CD4-positive, alpha-beta T cell treated with Interleukin-6 at 100 ng/mL for 8 hours (primary cell): Measurements from ENCODE around the gene MEF2B.
"Not testable (repeated sequence)": the region's sequence is repeated elsewhere in the genome, so short reads cannot be mapped to it uniquely, and the experiment has no call there.

Source experiments
- DNase-seq: peaks from one replicate; pipeline ENCODE4 v3.0.0-alpha.2; 2020; ENCODE audit warnings: mixed read lengths, low spot score

Gene MEF2B

GRCh38 chr19:19126102-19126501 is 44.0 kb downstream of the MEF2B start:
- no peak for DNase-seq

- no peak for DNase-seq
Measured at GRCh38 chr19:19123386-19123785, 46.7 kb downstream of the MEF2B start.

- no peak for DNase-seq
Measured at GRCh38 chr19:19122902-19123301, 47.2 kb downstream of the MEF2B start.

DNA sequence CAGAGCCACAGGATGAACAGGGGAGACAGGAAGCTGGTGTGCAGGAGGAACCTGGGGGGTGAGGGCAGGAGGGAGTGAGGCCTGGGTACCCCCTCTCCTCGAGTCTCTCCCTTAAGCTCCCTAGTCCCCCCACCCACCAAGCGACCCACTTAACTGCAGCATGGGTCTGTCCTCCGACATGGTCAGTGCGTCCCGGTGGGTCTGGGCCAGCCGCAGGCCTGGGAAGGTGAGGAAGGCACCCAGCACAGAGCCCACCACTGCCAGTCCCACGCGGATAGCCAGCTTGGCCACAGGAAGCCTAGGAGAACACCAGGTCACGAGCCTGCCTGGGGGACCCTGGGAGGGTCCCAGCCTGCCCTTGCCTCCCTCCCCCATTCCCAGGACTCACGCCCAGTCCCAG is 48.7 kb downstream of the MEF2B start:
- DNase-seq, result no peak

DNA sequence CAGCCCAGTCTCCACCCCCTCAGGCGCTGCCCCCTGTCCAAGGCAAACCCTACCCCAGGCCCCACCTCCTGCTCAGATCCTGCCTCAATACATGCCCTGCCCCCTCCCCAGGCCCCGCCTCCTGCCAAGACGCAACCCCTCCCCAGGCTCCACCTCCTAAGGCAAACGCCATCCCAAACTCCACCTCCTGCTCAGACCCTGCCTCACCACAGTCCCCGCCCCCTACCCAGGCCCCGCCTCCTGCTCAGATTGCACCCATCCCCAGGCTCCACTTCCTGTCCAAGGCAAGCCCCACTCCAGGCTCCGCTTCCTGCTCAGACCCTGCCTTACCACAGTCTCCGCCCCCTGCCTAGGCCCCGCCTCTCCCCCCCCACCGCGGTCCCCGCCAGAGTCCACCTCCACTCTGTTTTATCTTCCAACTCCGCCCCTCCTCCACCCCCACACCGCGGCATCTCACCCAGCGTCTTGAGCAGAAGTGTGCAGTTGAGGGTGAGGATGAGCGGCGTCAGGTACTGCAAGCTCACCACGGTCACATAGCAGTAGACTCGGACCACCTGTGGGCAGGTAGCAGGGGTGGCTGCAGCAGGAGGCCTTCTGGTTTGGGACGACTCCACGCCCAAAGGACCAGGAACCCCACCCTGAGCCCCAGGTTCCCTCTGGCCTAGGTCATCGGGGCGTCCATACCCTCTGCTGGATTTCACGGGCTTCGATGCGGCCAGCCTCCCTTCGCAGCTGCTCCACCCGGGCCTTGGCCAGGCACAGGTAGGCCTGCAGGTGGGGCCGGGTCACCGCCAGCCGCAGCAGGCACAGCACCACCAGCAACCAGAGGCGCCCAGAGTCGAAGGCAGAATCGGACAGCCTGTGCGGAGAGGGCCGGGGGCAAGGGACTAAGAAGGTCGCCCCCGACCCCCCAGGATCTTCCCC is 49.5 kb downstream of the MEF2B start:
- DNase-seq, result no peak

DNA sequence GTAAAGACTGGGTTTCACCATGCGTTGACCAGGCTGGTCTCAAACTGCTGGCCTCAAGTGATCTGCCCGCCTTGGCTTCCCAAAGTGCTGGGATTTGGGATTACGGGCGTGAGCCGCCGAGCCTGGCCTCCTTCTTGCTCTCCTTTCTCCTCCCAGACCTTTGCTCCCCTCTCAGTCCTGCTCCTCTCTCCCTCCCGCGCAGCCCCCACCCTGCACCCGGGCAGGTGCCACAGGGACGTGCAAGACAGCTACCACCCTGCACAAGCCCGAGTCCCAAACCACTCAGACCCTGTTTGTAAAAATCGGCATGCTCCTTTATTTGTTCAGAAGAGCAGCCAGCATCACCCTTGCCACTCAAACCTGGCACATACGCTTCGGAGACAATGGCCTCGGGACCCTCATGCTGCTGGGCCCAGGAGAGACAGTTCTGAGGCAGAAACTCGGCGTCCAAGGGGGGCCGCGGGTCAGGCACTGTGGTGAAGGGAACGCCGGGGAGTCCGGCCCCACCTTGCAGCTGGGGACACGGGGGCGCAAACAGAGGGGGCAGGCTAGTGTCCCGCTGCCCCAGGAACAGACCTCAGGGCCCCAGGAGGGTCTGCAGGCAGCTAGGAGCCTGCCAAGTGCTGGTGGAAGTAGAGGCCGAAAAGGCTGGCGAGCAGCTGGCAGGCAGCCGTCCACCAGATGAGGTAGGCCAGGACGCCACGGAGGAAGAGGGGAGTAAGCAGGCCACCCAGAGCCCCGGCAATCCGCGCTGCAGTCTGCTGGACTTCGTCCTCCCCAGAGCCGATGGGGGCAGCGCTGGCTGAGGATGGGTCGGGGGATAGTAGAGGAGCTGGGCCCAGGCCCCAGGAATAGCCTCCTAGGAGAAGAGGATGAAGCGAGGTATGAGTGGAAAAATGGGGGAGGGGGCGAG is 50.5 kb downstream of the MEF2B start:
- no peak for DNase-seq

DNA sequence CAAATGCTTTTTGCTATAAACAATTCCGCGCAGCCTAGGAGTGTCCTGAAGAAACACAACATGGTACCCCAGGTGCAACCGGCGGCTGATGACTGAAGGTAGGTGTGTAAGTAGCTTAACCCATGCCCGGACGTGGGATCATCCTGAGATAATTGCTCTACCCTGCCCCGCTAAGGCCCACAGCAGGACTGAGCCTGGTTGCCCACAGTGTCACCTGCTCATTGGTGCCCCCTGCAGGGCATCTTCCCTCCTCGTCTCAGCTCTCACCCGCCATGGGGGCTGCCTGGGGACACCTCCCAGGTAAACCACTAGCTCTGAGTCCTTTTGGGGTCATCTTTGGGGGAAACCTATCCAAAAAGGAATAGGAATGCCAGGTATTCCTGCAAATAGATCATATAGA is 54.1 kb downstream of the MEF2B start:
- peak; percentile 18 for DNase-seq

GRCh38 chr19:19113040-19113626 is 56.9 kb downstream of the MEF2B start:
- DNase-seq, result no peak

GRCh38 chr19:19111967-19112580 is 58.0 kb downstream of the MEF2B start:
- no peak for DNase-seq

GRCh38 chr19:19111136-19111835 is 58.8 kb downstream of the MEF2B start:
- DNase-seq, result no peak

DNA sequence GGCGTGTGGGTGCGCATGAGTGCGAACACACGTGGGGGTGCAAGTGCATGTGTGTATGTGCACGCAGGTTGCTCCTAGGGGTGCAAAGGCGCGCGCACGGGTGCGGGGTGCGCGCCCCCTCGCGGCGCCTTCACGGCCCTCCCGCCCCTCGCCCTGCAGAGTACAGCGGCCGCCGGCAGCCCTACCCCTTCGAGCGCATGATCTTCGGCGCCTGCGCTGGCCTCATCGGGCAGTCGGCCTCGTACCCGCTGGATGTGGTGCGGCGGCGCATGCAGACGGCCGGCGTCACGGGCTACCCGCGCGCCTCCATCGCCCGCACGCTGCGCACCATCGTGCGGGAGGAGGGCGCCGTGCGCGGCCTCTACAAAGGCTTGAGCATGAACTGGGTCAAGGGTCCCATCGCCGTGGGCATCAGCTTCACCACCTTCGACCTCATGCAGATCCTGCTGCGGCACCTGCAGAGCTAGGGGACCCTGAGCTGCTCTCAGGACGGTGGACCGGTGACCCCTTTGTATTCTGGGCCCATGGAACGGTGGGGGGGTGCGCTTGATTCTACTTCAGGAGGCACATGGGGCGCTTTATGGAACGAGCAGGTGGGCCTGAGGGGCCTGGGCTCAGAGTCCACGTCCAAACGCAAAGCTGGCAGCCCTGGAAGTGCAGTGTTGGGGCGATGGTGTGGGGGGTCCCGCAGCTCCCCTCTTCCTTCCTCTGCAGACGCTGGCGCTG is 59.5 kb downstream of the MEF2B start:
- no peak for DNase-seq

GRCh38 chr19:19109601-19110000 is 60.5 kb downstream of the MEF2B start:
- no peak for DNase-seq

DNA sequence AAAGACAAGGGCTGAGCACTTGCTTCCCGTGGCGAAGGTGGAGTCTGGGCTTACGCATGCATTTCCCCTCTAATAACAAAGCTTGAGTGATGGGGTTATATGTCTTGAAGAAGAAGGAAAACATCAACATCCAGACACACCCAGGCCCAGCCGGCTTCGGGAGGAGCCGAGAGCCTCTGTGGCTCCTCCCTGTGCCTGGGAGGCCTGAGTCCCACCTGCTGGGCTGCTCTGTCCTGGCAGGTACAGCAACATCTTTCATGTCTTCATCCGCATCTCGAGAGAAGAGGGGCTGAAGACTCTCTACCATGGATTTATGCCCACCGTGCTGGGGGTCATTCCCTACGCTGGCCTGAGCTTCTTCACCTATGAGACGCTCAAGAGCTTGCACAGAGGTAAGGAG is 62.4 kb downstream of the MEF2B start:
- DNase-seq, result no peak

DNA sequence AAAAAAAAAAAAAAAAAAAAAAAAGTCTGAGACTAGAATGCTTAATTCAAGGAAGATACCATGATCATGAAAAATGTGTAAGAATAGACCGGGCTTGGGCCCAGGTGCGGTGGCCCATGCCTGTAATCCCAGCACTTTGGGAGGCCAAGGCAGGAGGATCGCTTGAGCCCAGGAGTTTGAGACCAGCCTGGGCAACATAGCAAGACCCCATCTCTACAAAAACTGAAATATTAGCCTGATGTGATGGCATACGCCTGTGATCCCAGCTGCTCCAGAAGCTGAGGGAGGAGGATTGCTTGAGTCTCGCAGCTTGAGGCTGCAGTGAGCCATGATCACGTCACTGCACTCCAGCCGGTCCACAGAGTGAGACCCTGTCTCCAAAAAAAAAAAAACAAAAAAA is 63.1 kb downstream of the MEF2B start:
- not testable (repeated sequence) for DNase-seq

DNA sequence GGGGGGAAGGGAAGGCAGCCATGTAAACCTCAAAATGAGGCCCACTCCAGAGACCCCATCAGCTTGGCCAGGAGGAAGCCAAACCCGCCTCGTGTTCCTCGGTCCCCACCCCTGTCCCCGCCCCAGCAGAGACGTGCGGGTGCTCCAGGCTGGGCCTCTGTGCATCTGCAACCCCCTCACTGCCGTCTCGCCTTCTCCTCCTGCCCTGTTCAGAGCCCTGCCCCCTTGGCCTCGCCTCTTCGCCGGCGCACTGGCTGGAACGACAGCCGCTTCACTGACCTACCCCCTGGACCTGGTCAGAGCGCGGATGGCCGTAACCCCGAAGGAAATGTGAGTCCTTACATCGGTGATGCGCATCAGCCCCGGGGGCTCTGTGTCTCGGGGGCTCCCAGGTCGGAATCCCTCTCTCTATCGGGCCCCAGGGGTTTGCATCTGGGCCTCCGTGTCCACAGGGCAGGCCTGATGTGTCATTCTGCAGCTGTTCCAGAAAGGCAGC is 64.0 kb downstream of the MEF2B start:
- no peak for DNase-seq

DNA sequence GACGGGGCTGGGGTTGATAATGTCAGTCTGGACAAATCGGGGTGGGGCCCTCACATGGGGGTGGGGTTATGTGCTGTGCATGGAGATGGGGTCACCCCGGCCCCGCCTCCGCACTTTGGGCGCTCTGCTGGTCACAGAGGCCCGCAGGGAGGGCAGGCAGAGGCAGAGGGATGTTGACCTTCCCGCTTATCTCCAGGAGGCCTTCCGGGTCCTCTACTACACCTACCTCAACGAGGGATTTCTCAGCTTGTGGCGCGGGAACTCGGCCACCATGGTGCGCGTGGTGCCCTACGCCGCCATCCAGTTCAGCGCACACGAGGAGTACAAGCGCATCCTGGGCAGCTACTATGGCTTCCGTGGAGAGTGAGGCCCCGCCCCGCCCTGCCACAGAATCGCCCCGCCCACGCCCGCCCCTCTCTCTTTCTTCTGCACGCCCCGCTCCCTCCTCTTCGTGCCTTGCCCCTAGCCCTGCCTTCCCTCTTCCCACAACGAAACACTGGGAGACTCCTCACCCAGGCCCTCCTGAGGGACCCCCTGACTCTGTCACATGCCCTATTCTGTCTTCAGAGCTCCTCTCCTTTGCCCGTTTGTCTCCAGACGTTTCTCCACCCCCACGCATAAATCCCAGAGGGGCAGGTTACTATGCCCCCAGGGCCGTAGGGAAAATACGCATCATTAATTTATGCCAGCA is 64.6 kb downstream of the MEF2B start:
- DNase-seq, result no peak

DNA sequence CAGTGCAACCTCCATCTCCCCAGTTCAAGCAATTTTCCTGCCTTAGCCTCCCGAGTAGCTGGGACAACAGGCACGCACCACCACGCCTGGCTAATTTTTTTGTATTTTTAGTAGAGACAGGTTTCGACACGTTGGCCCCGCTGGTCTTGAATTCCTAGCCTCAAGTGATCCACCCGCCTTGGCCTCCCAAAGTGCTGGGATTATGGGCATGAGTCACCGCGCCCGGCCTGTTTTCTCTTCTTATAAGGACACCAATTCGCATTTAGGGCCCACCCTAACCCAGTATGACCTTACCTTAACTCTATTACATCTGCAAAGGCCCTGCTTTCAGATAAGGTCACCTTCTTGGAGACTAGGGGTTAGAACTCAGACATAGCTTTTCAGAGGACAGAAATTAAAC is 66.9 kb downstream of the MEF2B start:
- DNase-seq, result no peak

- not testable (repeated sequence) for DNase-seq
Measured at GRCh38 chr19:19102566-19102965, 67.5 kb downstream of the MEF2B start.

DNA sequence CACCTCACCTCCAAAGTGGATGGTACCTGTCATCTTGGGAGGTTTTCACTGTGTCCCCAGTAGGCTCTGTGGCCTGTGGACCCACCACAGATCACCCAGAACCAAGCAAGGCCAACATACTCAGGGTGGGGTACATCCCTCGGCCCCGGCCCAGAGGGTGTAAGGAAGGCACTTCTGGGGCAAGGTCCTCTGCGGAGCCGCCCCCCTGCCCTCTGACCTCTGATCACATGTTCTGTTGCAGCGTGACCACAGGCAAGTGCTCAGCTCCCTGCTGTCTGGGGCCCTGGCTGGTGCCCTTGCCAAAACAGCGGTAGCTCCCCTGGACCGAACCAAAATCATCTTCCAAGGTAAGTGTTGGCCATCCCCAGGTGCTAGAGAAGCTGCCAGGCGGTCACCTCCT is 68.5 kb downstream of the MEF2B start:
- no peak for DNase-seq
